BJ (cell line): Measurements from ENCODE around the gene KLHL8. TPM values are rescaled to one million over a fixed set of nuclear protein-coding genes. Genes with fewer than 3 reads are reported as not detected.

Experiments
- CTCF ChIA-PET: fragments of 350-600 bp; formaldehyde crosslinking; extraction: SDS; loops from one replicate; lab custom pipeline; 2021; ENCODE audit warnings: antibody characterized with exemption, inconsistent platforms; lab: Yijun Ruan, JAX
- POLR2A ChIA-PET: fragments of 300-600 bp; sonication (Branson Sonifier 250); formaldehyde crosslinking; extraction: SDS; loops from one replicate; lab custom pipeline; 2021; ENCODE audit warnings: antibody characterized with exemption; lab: Charles Lee
- DNase-seq: peaks from one replicate; pipeline ENCODE4 v3.0.0-alpha.2; 2011; ENCODE audit warnings: low read depth
- H3K27me3 ChIP-seq: 2 replicates; pipeline ENCODE4 v1.6.0; 2011; ENCODE audit warnings: low read length; ENCODE audit not compliant: control insufficient read depth, insufficient read depth
- H3K36me3 ChIP-seq: 2 replicates; pipeline ENCODE4 v1.5.1; 2011; ENCODE audit warnings: low read length; ENCODE audit not compliant: control insufficient read depth, insufficient read depth
- H3K4me3 ChIP-seq: 2 replicates; pipeline ENCODE4 v1.5.1; 2011; ENCODE audit warnings: low read depth, mild to moderate bottlenecking, control low read depth, low read length
- polyA plus RNA-seq: library from polyadenylated mRNA; depleted of rRNA; stranded (reverse); fragments of >200 nt; gene quantifications from 2 replicates; pipeline ENCODE4 v1.2.3, GENCODE V29; 2011
- TF ChIP-seq, protein P1 (sequence below): IDR thresholded peaks from 2 replicates; pipeline ENCODE4 v1.5.1; 2011; ENCODE audit warnings: low read depth, mild to moderate bottlenecking, control low read depth, inconsistent platforms, low read length, moderate library complexity; ENCODE audit not compliant: insufficient read depth

Gene KLHL8
- polyA plus RNA-seq, 1 experiment: 1.7 TPM

DNA sequence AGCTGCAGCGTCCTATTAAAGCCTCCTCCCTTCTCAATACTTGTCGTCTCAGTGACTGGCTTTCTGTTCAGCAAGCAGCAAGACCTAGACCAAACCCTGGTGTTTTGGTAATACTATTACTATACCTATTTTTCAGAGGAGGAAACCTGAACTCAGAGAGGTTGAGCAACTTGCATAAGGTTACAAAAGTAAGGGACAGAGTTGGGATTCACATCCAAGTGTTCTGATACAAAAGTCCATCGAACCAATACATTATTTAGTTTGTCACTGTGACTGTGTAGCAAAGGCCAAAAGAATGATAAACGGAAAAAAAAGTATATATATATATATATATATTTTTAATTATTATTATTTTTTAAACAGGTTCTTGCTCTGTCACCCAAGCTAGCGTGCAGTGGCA, 29.9 kb upstream of the KLHL8 start:
- Histone ChIP-seq H3K27me3 (no peaks in the 10 kb centered on the region), H3K4me3 (no peak overlapping the region), H3K36me3 (no peaks in the 10 kb centered on the region)
- POLR2A ChIA-PET: no interaction called here
- DNase-seq: no peak
- TF ChIP-seq, protein P1, sequence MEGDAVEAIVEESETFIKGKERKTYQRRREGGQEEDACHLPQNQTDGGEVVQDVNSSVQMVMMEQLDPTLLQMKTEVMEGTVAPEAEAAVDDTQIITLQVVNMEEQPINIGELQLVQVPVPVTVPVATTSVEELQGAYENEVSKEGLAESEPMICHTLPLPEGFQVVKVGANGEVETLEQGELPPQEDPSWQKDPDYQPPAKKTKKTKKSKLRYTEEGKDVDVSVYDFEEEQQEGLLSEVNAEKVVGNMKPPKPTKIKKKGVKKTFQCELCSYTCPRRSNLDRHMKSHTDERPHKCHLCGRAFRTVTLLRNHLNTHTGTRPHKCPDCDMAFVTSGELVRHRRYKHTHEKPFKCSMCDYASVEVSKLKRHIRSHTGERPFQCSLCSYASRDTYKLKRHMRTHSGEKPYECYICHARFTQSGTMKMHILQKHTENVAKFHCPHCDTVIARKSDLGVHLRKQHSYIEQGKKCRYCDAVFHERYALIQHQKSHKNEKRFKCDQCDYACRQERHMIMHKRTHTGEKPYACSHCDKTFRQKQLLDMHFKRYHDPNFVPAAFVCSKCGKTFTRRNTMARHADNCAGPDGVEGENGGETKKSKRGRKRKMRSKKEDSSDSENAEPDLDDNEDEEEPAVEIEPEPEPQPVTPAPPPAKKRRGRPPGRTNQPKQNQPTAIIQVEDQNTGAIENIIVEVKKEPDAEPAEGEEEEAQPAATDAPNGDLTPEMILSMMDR: no peak
- CTCF ChIA-PET: interaction anchor here (0.8 to 0.9 kb wide), 2 partner anchors 11 to 27 kb away, joined by 3 read pairs; no protein-coding TSS in a partner anchor

DNA sequence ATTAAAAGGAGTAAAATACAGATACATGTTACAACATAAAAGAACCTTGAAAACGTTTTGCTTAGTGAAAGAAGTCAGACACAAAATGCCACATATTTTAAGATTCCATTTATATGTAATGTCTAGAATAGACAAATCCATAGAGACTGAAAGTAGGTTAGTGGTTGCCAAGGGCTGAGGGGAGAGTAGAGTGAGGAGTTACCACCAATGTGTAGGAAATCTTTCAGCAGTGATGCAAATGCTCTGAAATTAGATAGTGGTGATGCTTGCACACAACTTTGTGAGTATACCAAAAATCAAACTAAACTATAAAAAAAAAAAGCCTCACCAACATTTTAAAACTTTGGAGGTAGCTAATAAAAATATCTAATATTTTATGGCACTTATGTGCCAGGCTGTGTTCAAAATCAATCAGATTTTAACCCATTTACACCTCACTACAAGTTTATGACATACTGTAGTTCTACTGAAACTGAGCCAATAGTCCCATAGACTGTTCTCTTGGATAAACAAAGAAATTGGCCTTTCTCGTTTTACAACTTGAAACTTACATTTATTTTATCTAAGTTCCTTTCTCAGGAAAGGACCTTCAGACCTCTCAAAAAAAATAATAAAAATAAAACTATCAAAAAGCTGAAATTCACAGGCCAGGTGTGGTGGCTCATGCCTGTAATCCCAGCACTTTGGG, 29.1 kb upstream of the KLHL8 start:
- DNase-seq: no peak
- Histone ChIP-seq H3K36me3 (no peaks in the 10 kb centered on the region), H3K27me3 (no peaks in the 10 kb centered on the region), H3K4me3 (no peak overlapping the region)
- ChIA-PET POLR2A (no interaction called here), CTCF (interaction anchor here (0.9 kb wide), 1 partner anchor 11 kb away, joined by 3 read pairs; no protein-coding TSS in a partner anchor)
- TF ChIP-seq, protein P1: no peak

DNA sequence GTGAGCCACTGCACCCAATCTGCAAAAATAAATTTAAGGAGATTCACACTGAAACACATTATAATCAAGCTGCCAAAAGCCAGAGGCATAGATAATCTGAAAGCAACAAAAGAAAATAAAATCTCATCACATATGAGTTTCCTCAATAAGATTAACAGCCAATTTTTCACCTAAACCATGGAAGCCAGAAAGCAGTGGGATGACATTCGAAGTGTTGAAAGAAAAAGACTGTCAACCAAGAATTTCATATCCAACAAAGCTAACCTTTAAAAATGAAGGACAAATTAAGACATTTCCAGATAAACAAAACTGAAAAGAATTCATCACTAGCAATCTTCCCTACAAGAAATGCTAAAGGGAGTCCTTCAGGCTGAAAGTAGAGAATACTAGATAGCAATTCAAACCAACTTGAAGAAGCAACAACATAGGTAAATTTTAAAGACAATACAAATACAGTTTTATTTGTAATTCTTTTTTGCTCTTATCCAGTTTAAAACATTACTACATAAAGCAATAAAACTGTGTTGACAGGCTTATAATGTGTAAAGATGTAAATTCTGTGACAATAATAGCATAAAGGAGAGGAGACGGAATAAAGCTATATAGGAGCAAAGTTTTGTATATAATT, 23.1 kb upstream of the KLHL8 start:
- Histone ChIP-seq H3K36me3 (no peaks in the 10 kb centered on the region), H3K4me3 (no peak overlapping the region), H3K27me3 (no peaks in the 10 kb centered on the region)
- no peak for DNase-seq
- POLR2A ChIA-PET: no interaction called here
- CTCF ChIA-PET: interaction anchor here (1.0 kb wide), 1 partner anchor 8 kb away, joined by 3 read pairs; no protein-coding TSS in a partner anchor
- TF ChIP-seq, protein P1: no peak

DNA sequence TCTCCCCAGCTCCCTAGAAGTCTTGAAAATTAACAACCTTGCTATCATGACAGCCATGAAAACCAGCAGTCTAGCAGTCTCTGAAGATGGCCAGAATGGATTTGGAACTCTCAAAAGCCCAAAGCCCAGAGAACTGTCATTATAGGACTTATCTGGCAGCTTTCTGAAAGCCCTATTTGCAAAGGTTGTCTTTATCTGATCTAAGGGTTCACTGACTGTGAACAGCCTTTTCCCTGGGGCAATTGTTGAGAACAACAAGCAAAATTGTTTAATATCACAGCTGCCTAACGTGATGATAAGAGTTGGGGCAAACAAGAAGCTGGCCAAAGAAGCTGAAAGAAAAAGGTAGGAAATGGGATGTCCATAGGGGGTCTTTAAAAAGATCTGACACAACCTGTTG, 20.9 kb upstream of the KLHL8 start:
- TF ChIP-seq, protein P1: no peak
- POLR2A ChIA-PET: no interaction called here

DNA sequence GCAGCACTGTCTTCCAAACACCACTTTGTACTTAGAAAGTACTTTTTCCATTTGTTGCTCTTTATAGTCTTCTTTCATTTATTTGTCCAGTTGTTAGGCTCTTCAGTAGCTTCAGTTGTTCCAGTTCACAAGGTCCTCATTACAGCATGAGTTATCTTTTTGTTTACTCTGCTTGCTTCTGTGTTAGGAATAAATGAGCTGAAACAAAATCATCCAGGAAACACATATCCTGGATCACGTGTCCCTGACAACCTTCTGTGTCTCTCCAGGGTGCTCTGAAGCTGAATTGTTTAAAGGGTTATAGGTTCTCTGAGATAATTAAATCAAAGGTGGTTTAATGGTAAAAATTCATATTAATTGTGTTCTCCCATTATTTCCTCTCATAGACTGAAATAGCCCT, 19.9 kb upstream of the KLHL8 start:
- H3K36me3 ChIP-seq: no peaks in the 10 kb centered on the region
- ChIA-PET CTCF (interaction anchor here (1.0 to 5.3 kb wide), 2 partner anchors 13 to 89 kb away, joined by 3 to 27 read pairs; no protein-coding TSS in a partner anchor), POLR2A (no interaction called here)
- no peak overlapping the region for H3K4me3 ChIP-seq
- TF ChIP-seq, protein P1: no peak
- H3K27me3 ChIP-seq: no peaks in the 10 kb centered on the region
- no peak for DNase-seq

More for the DNA sequence above, 20.9 kb upstream of the KLHL8 start:
- Histone ChIP-seq H3K4me3 (no peak overlapping the region), H3K27me3 (no peaks in the 10 kb centered on the region), H3K36me3 (no peaks in the 10 kb centered on the region)
- DNase-seq: no peak
- CTCF ChIA-PET: interaction anchor here (5.3 kb wide), 1 partner anchor 90 kb away, joined by 27 read pairs; no protein-coding TSS in a partner anchor
